ENCODE results near the gene SLC2A13.
"Not testable (repeated sequence)": the region's sequence is repeated elsewhere in the genome, so short reads cannot be mapped to it uniquely, and the experiment has no call there.

SLC2A13 gene

DNA sequence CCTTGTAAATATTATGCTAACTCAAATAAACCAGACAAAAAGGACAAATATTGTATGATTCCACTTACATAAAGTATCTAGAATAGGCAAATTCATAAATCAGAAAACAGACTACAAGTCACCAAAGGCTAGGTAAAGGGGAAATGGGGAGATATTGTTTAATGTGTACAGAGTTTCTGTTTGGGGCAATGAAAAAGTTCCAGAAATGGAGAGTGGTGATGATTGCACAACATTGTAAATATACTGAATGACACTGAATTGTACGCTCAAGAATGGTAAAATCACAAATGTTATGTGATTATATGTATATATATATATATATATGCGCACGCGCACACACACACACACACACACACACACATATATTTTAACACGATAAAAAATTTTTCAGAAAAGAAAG, 182.5 kb downstream of the SLC2A13 start:
- DNase-seq (ENCODE audit: low spot score) = no peak

DNA sequence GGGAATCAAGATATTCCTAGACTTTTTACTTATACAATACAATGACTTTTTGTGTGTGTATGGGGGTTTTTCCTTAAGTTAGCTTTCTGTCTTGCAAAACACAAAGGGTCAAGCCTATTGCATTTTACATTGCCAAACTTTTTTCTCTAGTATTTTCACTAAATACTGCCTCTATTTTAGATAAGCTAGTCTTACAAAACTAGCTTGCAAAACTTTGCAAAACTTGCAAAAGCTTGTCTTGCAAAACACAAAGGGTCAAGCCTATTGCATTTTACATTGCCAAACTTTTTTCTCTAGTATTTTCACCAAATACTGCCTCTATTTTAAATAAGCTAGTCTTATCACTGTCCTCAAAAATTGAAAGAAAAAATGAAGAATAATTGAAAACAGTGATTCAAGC, 183.3 kb downstream of the SLC2A13 start:
- DNase-seq (ENCODE audit: low spot score) = not testable (repeated sequence)

DNA sequence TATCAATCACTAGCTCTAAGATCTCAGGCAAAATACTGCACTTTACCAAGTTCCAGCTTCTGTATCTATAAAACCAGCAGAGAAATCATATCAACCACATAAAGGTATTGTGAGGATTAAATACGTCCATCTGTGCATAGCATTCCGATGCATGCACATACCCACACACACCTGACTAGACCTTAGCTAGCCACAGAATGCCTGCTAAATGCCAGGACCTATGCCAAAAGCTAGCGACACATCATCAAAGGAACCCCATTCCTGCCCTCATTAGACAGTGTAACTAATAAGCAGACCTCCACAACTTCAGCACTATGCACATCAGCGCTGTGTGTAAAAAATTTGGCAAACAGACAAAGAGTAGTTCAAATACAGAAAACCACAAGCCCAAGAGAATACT, 185.2 kb downstream of the SLC2A13 start:
- DNase-seq (ENCODE audit: low spot score) = no peak

DNA sequence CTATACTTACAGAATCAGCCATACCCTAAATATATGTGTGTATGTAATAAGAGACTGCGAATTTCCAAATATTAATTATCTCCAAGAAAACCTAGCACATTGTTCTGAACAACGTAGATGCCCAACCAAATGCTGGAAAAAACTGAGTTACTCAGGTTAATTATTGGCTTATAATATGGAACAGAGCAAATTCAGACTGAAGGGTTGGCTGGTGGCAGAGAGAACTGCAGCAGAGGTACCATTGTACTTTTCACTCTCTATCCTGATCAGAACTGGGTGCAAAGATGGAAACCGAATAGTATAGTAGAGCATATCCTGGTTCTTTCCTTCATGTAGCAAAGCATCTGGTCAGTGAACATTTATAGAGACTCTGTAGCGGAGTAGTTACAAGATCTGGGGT, 185.7 kb downstream of the SLC2A13 start:
- no peak for DNase-seq (ENCODE audit: low spot score)

DNA sequence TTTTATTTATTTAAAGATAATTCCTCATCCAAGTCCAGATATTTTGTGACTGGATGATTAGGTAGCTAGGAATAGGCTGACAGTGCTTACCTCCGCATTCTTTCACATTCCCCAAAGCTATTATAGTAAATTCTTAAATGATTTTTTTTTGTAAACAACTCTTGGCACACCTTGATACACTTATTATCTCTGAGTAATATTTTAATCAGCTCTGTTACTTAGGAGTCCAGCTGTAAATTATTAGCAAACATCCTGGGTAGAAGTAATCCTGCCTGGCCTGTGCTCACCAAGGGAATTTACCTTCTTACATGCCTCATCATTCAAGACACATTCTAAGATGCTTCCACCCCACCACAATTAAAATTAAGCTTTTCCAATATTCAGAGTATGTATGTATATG, 186.1 kb downstream of the SLC2A13 start:
- no peak for DNase-seq (ENCODE audit: low spot score)

DNA sequence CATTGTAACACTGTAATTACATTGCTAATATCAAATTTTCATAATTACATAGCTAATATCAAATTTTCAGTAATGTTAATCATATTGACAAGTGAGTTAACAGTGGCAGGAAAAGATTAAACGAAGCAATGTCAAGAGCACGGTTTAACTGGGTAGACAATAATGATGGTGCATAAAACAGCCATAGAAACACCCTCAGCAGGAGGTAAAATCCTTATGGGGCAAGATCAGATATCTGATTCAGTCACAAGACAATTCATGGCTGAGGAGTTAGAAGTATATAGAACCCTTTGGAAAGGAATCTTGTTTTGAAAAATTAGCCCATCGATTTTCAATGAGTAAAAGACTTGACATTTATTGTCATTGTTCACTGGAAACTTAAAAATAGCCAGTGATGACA, 190.6 kb downstream of the SLC2A13 start:
- no peak for DNase-seq (ENCODE audit: low spot score)

DNA sequence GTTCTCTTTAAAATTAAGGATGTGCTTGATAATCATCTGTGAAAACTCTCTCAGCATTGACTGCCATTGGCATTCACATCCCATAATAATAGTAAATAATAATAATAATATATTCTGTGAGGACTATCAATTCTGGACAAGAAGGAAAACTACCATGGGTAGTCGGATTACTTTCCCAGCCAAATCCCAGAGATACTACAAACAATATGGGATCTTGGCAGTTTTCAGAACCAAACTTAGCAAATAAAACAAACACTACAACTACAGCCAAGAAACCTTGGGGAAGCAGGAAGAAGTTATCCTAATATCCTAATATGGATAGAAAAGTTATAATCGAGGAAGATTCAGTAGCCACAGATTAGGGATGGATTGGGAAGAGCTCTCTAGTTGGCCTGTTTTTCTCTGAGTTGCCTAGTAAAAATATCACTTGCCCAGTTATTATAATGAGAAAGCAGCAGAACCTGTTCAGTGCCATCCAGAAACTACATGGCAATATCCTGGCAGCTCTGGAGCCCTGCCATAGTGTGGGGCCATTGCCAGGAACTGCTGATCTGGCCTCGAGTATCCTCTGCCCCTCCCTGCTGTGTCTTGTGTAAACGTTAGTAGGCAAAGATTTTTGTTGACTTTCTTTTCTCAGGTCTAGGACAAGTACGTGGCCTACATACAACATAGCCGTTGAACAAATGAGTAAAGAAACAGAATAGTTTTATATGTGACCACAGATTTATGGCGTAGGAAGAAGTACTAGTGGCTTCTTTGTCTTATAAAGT, 193.5 kb downstream of the SLC2A13 start:
- DNase-seq (ENCODE audit: low spot score) = no peak

DNA sequence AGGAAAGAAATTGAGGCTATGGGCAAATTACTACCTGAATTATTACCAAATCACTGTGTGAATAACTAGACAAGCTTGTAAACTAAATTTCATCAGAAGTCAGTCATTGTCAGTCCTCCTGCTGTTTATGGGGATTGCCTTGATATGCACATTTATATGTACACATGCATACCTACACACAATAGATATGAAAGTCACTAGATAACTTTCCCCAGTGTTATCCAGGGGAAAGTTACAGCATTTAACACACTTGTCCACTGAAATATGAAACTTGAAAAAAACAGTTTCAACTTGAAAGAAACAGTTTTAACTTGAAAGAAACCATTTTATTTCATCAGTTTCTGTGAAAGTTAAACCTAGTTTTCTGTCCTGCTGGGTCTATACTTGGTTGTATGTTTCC, 199.6 kb downstream of the SLC2A13 start:
- no peak for DNase-seq (ENCODE audit: low spot score)

DNA sequence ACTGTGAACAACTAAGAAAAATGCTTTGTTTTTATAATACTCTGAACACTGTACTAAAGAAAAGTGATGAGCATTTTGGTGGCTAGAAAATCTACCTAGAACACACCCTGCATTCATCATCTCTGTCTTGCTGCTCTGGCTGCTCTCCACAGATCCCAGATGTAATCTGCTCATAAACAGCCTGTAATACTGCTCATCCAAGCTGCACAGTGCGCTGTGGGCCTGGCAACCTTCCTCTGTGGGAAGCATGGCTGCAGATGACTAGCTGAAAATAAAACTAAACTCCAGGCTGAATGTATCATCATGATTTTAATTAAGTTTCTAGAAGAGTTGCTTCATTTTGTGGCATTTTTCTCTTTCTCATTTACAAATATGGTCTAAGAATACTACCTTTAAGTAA, 200.7 kb downstream of the SLC2A13 start:
- no peak for DNase-seq (ENCODE audit: low spot score)

DNA sequence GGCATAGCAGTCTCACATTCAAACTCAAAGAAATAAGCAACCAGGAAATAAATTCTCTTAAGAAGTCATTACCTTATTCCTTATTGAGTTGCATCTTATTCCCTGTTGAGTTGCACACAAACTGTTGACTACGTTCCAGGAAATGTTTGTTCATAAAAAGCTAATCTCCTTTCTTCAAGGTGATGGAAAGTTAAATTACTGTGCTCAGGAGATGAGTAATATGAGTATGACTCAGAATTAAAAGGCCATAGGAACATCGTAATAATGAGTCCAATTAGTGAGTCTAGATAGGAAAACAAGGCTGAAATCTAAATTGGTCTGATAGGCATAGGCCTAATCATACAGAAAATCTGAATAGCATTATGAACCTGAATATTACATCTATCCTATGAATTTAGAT, 203.1 kb downstream of the SLC2A13 start:
- no peak for DNase-seq (ENCODE audit: low spot score)

DNA sequence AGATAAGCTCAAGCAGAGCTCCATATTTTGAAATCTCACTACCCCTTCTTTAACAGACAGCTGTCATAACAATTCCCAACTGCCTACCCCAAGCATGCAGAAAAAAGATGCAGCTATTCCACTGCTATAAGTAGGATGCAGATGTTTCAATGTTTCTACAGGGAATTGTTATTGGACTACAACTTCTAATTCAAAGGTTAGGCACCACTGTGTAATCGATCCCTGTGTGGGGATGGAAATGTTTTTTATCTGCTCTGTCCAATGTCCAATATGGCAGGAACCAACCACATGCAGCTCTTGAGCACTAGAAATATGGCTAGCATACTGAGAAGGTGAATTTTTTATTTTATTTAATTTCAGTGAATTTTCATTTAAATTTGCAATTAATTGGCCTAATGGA, 208.6 kb downstream of the SLC2A13 start:
- no peak for DNase-seq (ENCODE audit: low spot score)

DNA sequence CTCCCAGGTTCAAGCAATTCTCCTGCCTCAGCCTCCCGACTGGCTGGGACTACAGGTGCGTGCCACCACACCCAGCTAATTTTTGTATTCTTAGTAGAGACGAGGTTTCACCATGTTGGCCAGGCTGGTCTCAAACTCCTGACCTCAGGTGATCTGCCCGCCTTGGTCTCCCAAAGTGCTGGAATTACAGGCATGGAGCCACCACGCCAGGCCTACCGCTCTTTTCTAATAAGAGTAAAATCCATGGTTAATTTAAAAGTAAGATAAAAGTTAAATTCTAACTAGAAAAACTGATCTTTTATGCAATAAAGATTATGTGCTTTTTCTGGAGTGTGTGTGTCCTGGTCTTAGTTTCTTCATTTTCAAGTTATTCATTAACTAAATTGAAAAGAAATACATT, 212.5 kb downstream of the SLC2A13 start:
- not testable (repeated sequence) for DNase-seq (ENCODE audit: low spot score)

DNA sequence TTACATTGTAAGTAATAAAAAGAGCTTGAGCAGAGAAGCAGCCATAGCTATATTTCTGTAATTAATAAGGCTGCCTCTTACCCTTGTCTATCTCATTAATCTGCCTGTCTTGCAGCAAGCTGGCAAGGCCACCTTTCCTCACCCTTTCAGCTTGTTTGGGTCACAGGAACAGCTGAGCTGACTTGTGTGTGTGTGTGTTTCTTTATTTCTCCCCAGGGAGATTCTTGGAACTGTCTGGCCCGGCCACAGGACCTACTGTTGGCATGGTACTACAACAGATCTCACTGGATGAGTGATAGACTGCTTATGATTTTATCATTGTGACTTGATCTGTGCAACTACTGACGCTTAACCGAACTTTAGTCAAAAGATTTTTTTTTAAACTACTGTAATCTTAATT, 213.7 kb downstream of the SLC2A13 start:
- no peak for DNase-seq (ENCODE audit: low spot score)

DNA sequence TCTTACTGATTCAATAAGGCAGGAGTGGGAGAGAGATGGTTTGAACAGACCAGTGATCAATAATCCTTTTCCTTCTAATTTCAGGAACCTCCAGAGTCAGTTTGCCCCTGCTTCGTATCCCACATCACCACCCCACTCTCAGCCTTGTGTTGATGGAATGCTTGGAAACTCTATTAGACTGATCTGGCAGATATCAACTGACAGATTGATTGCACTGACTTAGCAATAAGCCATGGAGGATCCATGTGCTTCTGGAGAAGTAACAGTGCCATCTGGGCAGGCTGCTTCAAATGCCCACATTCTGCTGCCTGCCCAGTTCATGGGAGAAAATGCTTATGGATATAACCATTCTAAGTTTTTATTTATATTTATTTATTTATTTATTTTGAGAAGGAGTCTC, 218.0 kb downstream of the SLC2A13 start:
- no peak for DNase-seq (ENCODE audit: low spot score)

DNA sequence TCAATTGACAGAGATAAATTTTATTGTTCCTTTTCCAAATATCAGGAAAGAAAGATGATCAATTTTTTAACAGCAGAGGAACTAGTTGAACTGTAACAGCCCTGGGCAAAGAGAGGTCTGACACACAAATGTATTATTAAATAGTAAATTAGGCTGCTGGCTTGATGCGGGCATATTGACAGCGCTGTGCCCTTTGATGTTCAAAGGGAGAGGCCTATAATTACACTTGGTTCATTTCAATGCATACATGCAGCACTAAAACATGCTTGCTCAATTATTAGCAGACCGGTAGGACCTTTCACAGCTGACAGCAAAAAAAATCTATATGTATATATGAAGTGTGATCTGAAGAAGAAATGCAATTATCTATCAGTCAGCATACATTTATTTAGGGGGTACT, 219.8 kb downstream of the SLC2A13 start:
- DNase-seq (ENCODE audit: low spot score) = no peak

DNA sequence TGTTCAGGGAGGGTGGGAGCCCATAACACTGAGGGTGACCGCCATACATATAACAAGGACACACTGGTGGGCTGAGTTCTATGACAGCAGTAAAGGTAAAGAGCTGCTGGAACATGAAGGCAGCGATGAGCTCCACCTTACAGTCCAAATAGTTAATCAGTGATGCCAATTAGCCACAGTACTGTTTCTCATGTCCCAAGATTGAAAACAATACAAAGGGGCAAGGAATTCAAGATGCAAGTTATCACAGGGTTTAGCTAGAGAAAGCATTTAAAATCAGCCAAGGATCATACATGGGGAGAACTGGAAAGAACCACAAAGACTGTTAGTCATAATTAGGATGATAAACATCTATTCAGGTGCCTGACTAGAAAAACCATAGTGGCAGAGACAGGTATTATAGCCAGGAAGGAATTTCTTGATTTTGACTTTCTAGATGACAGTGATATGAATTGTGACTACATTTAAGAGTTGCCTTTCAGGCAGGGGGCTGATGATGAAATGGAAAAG, 221.2 kb downstream of the SLC2A13 start:
- no peak for DNase-seq (ENCODE audit: low spot score)

DNA sequence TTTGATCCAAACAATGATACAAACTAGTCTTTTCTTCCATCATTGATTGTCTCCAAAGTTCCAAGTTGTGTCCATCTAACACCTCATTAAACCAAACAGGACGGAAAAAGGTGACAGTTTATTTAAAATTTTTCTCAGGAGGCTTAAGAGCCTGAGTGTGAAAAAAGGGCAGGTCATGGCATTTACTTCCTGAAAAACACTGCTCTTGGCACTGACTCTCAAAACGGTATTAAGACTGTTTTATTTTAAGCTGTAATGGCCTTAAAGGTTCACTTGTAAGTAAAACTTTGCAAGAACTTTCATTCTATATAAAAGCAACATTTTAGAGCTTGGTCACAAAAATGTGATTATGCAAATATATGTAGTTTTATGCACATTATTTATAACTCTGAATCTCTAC, 222.5 kb downstream of the SLC2A13 start:
- DNase-seq (ENCODE audit: low spot score) = no peak

DNA sequence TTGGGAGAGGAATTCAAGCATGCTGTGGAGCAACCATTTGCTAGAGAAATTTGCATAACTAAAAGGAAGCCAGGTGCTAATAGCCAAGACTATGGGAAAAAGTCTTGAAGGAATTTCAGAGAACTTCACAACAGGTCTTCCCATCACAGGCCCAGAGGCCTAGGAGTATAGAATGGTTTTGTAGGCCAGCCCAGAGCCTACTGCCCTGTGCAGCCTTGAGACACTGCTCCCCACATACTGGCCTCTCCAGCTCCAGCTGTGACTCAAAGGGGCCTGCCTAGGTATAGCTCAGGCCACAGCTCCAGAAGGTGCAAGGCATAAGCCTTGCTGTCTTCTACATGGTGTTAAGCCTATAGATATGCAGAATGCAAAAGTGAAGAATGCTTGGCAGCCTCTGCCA, 227.1 kb downstream of the SLC2A13 start:
- DNase-seq (ENCODE audit: low spot score) = no peak

DNA sequence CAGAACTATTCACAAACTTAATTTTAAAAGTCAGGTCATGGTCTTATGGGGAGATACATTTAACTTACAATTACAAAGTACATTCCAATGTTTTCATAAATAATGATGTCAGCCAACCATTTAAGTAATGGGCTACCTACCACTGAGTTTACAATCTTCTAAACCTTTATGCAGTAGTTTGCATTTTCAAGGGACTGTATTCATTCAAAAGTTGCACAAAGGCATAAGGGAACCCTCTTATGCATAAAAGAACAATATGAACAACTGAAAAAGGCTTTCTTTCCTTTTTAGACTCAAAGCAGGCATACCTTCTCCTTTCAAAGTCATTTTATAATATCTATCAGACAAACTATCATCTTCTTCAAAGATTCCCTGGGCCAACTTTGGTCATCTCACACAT, 230.2 kb downstream of the SLC2A13 start:
- DNase-seq (ENCODE audit: low spot score) = no peak

DNA sequence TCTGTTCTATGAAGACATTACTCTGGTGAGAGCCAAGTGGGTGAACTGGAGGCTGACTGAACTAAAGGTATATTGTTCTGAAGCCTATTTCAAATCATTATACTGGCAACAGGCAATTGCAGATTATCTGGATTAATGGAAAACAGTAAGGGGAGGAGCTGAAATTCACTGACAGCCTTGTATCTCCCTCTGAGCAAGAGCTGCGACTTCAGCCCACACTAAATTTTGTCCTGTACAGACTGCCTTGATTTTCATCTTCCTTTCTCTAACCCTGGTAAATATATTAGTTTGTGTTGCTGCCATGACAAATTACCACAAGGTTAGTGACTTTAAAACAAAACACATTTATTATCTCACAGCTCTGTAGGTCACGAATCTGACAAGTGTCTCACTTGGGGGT, 231.1 kb downstream of the SLC2A13 start:
- no peak for DNase-seq (ENCODE audit: low spot score)

DNA sequence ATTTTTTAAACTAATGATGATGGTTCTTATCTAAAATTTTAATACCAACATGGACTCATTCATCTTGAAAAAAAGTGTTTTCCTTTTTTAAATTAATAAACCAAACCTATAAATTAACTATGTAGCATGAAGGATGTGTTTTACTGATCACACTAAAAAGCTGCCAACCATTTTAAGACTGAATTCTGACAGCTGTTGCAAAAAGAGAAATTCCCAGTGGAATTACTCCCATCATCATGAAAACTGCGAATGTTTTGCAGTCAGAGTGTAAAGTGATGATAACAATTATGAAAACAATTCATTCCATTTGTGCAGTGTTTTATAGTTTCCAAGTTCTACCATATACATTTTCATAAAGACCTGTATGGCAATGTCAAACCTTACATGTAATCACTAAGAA, 232.8 kb downstream of the SLC2A13 start:
- DNase-seq (ENCODE audit: low spot score) = no peak

DNA sequence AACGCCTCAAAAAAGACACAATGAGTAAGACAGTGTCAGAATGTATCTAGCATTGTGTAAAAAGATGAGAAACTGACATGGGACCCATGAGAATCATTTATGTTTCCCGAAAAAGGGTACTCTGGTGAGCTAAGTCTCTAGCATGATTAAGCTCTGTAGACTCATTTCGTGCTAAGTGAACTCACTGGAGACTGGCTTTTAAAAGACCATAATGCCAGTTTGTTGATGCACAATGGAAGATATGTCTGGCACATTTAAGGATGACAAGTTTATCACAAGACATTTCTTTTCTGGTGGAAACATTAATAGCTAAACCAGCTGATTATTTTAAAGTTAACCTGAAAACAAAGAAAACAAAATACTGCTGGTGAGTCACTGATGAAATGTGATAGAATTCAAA, 233.5 kb downstream of the SLC2A13 start:
- DNase-seq (ENCODE audit: low spot score) = no peak

DNA sequence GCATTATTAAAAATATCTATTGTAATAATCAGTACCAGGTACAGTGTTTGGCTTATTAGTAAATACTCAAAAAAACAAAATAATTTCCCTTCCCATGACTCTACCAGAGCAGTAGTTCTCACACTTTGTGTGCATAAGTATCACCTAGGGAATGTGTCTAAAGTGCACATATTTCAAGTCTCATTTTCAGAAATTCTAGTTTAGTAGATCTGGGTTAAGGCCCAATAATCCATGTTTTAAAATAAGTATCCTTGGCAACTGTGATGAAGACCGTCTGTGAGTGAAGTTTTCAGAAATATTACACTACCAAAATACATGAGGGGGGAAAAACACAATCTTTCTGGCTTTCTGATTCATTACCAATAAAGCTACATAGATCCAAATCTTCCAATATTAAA, 237.6 kb downstream of the SLC2A13 start:
- no peak for DNase-seq (ENCODE audit: low spot score)

DNA sequence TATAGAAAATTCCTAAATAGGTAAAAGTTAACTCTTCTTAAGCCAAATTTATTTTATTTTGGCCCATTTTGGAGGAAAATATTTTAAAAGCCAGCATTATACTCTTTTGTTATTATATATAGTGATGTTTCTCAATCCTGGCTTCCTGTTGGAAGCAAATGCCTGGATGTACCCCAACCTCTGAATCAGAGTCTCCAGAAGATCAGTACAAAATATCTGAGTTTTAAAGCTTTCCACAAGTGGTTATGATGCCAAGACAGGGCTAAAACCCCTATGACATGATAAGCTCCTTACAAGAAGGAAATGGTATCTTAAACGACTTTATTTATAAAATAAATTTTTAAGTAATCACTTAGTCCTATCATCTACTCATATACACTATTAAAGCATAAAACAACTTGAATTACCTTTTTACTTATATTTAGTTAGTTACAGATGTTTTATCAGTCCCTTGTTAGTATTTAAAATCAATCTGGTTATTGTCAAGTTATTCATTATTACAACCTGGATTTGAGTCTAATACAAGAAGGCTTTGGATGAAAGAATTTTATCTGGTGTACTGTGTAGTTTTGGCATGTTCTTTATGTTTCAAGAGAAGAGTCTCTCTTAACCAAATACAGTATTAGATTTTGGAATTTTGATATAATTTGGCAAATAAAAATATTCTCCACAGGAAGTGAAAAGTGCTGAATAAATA, 238.1 kb downstream of the SLC2A13 start:
- DNase-seq (ENCODE audit: low spot score) = no peak

Measured in D341Med (cell line).